COLO829 (cell line): ENCODE data around the gene TMEM208.

Experiments
- DNase-seq: peaks from one replicate; pipeline ENCODE4 v3.0.0; 2012; ENCODE audit warnings: low spot score

TMEM208 gene

GRCh38 chr16:67252609-67253497 is 25.9 kb downstream of the TMEM208 start:
- DNase-seq, result no peak

GRCh38 chr16:67254801-67255552 is 28.0 kb downstream of the TMEM208 start:
- no peak for DNase-seq

- DNase-seq, result no peak
Measured at GRCh38 chr16:67255553-67256221, 28.8 kb downstream of the TMEM208 start.

GRCh38 chr16:67256701-67257230 is 29.8 kb downstream of the TMEM208 start:
- DNase-seq, result no peak

GRCh38 chr16:67257486-67258160 is 30.7 kb downstream of the TMEM208 start:
- no peak for DNase-seq

- no peak for DNase-seq
Measured at GRCh38 chr16:67258161-67258835, 31.4 kb downstream of the TMEM208 start.

- no peak for DNase-seq
Measured at GRCh38 chr16:67259705-67260104, 32.8 kb downstream of the TMEM208 start.

- DNase-seq, result no peak
Measured at GRCh38 chr16:67260426-67261063, 33.6 kb downstream of the TMEM208 start.

GRCh38 chr16:67263201-67263600 is 36.3 kb downstream of the TMEM208 start:
- DNase-seq, result no peak

GRCh38 chr16:67264277-67264676 is 37.3 kb downstream of the TMEM208 start:
- DNase-seq, result no peak

- DNase-seq, result no peak
Measured at GRCh38 chr16:67264866-67265265, 37.9 kb downstream of the TMEM208 start.

GRCh38 chr16:67265834-67266233 is 38.9 kb downstream of the TMEM208 start:
- DNase-seq, result no peak

GRCh38 chr16:67268136-67268579 is 41.2 kb downstream of the TMEM208 start:
- DNase-seq, result no peak

GRCh38 chr16:67269766-67270165 is 42.8 kb downstream of the TMEM208 start:
- DNase-seq, result no peak

GRCh38 chr16:67270931-67271338 is 44.0 kb downstream of the TMEM208 start:
- no peak for DNase-seq

- no peak for DNase-seq
Measured at GRCh38 chr16:67271446-67271845, 44.5 kb downstream of the TMEM208 start.

- no peak for DNase-seq
Measured at GRCh38 chr16:67275321-67275720, 48.4 kb downstream of the TMEM208 start.

- peak; percentile 21 for DNase-seq
Measured at GRCh38 chr16:67277294-67277998, 50.5 kb downstream of the TMEM208 start.

- DNase-seq, result no peak
Measured at GRCh38 chr16:67277999-67278772, 51.3 kb downstream of the TMEM208 start.
